Kidney (tissue), 14 donors: ENCODE measurements around the gene BAHD1. TPM values are rescaled to one million over a fixed set of nuclear protein-coding genes. Genes with fewer than 3 reads are reported as not detected.

ENCODE experiments used
- DNase-seq, 5 donors: peaks; one replicate each; pipeline ENCODE4 v3.0.0-alpha.2; 2013 to 2020
- FAIRE-seq: peaks from 2 replicates; lab custom pipeline; 2012; peaks lifted over from hg19 to GRCh38; lab: Jason Lieb, UNC
- H3K27ac ChIP-seq, 2 donors: one replicate each; pipeline ENCODE4 v1.7.0; 2013; ENCODE audit warnings: low read depth in 2 of 2, low read length in 2 of 2, inconsistent platforms in 1 of 2
- H3K27me3 ChIP-seq: one replicate; pipeline ENCODE4 v1.7.1; 2013; ENCODE audit warnings: low read length, inconsistent platforms; ENCODE audit not compliant: control insufficient read depth, insufficient read depth
- H3K36me3 ChIP-seq, 3 donors: one replicate each; pipeline versions ENCODE4 v1.7.0 to v1.7.1; 2013; ENCODE audit warnings: low read length in 3 of 3, control low read depth in 1 of 3, inconsistent platforms in 1 of 3; ENCODE audit not compliant: insufficient read depth in 3 of 3, control insufficient read depth in 2 of 3
- H3K4me1 ChIP-seq, 3 donors: one replicate each; pipeline versions ENCODE4 v1.7.0 to v1.7.1; 2013; ENCODE audit warnings: low read length in 3 of 3, inconsistent platforms in 1 of 3, low read depth in 1 of 3; ENCODE audit not compliant: control insufficient read depth in 2 of 3, insufficient read depth in 2 of 3
- H3K4me3 ChIP-seq, 3 donors: one replicate each; pipeline versions ENCODE4 v1.7.0 to v1.8.1; 2013; ENCODE audit warnings: low read length in 3 of 3, control low read depth in 1 of 3, inconsistent platforms in 1 of 3
- H3K9ac ChIP-seq, 3 donors: one replicate each; pipeline versions ENCODE4 v1.7.0 to v1.7.1; 2013; ENCODE audit warnings: low read length in 3 of 3, control low read depth in 1 of 3, inconsistent platforms in 1 of 3
- H3K9me3 ChIP-seq, 3 donors: one replicate each; pipeline versions ENCODE4 v1.7.0 to v1.7.1; 2013; ENCODE audit warnings: low read length in 3 of 3, control low read depth in 1 of 3, inconsistent platforms in 1 of 3; ENCODE audit not compliant: control insufficient read depth in 2 of 3, insufficient read depth in 1 of 3
- intact Hi-C: fragments of 100-400 bp; cut with DNase I; formaldehyde crosslinking; loops from one replicate; pipeline ENCODE4 v1.11.1; 2022
- polyA plus RNA-seq: library from polyadenylated mRNA; stranded (reverse); fragments of 350-450 nt; fragmentation: Illumina TruSeq; extraction: RNeasy Lipid Tissue Mini Kit (QIAGEN cat#74804); gene quantifications from one replicate; pipeline ENCODE4 v1.2.3, GENCODE V29; 2014; ENCODE audit warnings: low read depth, low replicate concordance; ENCODE audit not compliant: insufficient read depth
- total RNA-seq: library from RNA; stranded (reverse); fragmentation: NEBNext Ultra II Directional; extraction: Animal tissue kit (Norgen Biotek cat#: 25700); gene quantifications from one replicate; pipeline ENCODE4 v1.2.1, GENCODE V29; 2021
- TF ChIP-seq, protein P1 (sequence below): IDR thresholded peaks from 3 replicates; pipeline ENCODE4 v1.5.1; 2012; ENCODE audit warnings: mild to moderate bottlenecking, moderate library complexity, borderline replicate concordance; ENCODE audit not compliant: insufficient read depth; ENCODE audit errors: extremely low read depth
- donor health status: control.
- donor health status: control.
- donor health status: control.
- donor health status: control.
- donor health status: control.
- donor health status: DM: yes; HTN: yes; CAD: no.
- donor health status: Normal renal cell carcinoma (clear cell type).

The BAHD1 gene
- total and polyA plus RNA-seq, 2 donors from 2014 or later, result 13.3 to 28.4 TPM

DNA sequence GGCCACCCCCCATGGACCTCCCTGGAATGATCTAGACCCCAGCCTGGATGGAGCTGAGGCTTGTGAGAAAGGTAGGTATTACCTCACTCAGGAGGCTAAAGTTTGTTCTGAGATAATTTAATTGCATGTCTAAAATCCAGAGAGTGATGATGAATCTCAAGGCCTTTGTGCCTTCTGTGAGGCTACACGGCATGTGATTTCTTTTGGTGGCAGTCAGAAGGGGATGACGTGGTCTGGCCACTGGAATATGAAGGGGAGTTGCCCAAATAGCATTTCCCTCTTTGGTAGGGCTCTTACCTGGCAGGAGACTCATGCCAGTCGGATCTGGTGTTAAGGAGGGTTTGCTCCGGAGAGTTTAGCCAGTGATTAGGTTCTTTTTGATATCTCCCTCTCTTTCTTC lies 2.5 kb downstream of the BAHD1 start:
- Histone ChIP-seq H3K27me3 (no peaks in the 10 kb centered on the region), H3K27ac (no peak overlapping the region), H3K4me1 (peaks cover 0 to 15% (median 0%) of the 10 kb centered on the region in 3 donors), H3K9ac (no peak overlapping the region), H3K4me3 (no peak overlapping the region), H3K9me3 (no peaks in the 10 kb centered on the region), H3K36me3 (no peaks in the 10 kb centered on the region)
- DNase-seq (peak in 1 of 5 donors; percentile 37), FAIRE-seq (no peak)
- intact Hi-C loops, result no loop called here
- TF ChIP-seq, protein P1, sequence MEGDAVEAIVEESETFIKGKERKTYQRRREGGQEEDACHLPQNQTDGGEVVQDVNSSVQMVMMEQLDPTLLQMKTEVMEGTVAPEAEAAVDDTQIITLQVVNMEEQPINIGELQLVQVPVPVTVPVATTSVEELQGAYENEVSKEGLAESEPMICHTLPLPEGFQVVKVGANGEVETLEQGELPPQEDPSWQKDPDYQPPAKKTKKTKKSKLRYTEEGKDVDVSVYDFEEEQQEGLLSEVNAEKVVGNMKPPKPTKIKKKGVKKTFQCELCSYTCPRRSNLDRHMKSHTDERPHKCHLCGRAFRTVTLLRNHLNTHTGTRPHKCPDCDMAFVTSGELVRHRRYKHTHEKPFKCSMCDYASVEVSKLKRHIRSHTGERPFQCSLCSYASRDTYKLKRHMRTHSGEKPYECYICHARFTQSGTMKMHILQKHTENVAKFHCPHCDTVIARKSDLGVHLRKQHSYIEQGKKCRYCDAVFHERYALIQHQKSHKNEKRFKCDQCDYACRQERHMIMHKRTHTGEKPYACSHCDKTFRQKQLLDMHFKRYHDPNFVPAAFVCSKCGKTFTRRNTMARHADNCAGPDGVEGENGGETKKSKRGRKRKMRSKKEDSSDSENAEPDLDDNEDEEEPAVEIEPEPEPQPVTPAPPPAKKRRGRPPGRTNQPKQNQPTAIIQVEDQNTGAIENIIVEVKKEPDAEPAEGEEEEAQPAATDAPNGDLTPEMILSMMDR, result no peak

DNA sequence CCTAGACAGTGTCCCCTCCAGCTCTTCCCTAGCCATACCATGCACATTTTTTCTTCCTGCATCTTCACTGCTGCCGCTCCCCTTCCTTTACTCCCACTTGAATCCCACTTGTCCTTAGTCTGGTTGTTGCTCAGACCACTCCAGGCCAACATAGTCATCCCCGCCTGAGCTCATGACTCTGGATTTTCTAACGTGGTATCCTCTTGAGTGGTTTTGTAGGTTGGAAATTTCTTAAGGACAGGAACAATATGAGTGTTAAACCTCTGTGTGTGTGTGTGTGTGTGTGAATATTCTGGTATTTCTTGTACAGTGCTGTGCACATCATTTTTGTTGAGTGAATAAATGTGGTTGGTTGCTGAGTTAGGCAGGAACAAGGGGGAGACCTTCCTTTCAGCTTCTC lies 3.1 kb downstream of the BAHD1 start:
- H3K27ac ChIP-seq, result no peak overlapping the region
- H3K9ac ChIP-seq, result no peak overlapping the region
- no peaks in the 10 kb centered on the region for H3K9me3 ChIP-seq
- FAIRE-seq (no peak), DNase-seq (peak in 1 of 5 donors; percentile 30)
- H3K4me3 ChIP-seq, result no peak overlapping the region
- peaks cover 0 to 15% (median 0%) of the 10 kb centered on the region in 3 donors for H3K4me1 ChIP-seq
- H3K36me3 ChIP-seq, result no peaks in the 10 kb centered on the region
- no peaks in the 10 kb centered on the region for H3K27me3 ChIP-seq
- intact Hi-C loops, result no loop called here
- TF ChIP-seq, protein P1, result no peak

DNA sequence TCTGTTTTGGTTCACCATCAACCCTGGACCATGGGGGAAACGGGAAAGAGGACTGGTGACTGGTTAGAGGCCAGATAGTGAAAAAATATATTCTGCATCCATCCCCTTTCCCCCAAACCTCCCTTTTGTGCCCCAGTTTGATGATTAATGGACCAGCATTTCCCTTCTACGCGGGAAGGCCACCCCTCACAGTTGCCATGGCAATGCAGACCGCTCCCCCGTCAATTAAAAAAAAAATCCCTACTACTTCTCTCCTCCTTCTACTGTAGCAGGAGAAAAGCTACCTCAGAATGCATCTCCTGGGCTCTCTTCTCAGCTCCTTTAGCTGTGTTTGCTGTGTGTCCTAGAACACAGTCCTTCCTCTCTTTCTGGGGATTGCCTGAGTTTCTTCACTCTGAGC lies 4.0 kb downstream of the BAHD1 start:
- TF ChIP-seq, protein P1, result no peak
- Histone ChIP-seq H3K4me1 (peaks cover 0 to 13% (median 0%) of the 10 kb centered on the region in 3 donors), H3K27ac (no peak overlapping the region), H3K36me3 (no peaks in the 10 kb centered on the region), H3K27me3 (no peaks in the 10 kb centered on the region), H3K4me3 (no peak overlapping the region), H3K9ac (no peak overlapping the region), H3K9me3 (no peaks in the 10 kb centered on the region)
- DNase-seq (peak in 2 of 5 donors; percentile 40 to 43), FAIRE-seq (no peak)
- intact Hi-C loops, result no loop called here

DNA sequence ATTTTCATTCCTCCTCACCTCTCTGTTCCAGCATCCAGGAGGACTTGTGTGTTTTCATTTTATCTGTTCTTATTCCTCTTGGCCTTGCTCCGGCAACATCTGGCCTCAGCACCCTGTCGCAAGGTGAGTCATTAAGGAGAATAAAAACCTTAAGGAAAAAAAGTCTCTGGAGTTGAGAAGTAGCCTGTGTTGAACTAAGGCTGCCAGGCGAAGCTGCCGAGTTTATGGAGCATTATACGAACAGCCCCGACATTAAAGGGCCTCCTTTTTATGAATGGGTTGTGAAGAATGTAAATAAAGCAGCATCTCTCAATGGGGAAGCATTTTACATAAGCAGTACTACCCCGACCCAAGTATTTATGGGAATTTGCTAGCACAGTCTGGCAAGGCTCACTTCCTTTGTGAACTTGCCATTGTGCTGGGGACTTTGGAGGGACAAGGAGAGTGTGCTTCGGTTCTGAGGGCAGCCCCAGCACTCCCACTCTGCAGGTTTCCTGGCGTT lies 4.7 kb downstream of the BAHD1 start:
- Histone ChIP-seq H3K4me1 (peaks cover 0 to 9% (median 0%) of the 10 kb centered on the region in 3 donors), H3K27ac (peak overlapping the region in 1 of 2 donors; percentile 46)

More for the DNA sequence above, 4.7 kb downstream of the BAHD1 start:
- no peaks in the 10 kb centered on the region for H3K36me3 ChIP-seq
- no peaks in the 10 kb centered on the region for H3K27me3 ChIP-seq
- H3K9me3 ChIP-seq, result no peaks in the 10 kb centered on the region
- no peak overlapping the region for H3K4me3 ChIP-seq
- intact Hi-C loops, result no loop called here
- TF ChIP-seq, protein P1, result no peak
- DNase-seq, result peak in 3 of 5 donors; percentile 29 to 70 (median 69)
- FAIRE-seq, result no peak
- H3K9ac ChIP-seq, result no peak overlapping the region
